Naive thymus-derived CD4-positive, alpha-beta T cell (primary cell): ENCODE data around the gene MVD. TPM values are rescaled to one million over a fixed set of nuclear protein-coding genes. Genes with fewer than 3 reads are reported as not detected.
A peak's percentile ranks its signal among the peaks of the same experiment; 100 is the strongest.

Source experiments
- ATAC-seq: fragments of 150-1000 bp; cut with Tn5 transposase; 2 replicates; pipeline ENCODE4 v1.10.0; 2021; ENCODE audit warnings: mild to moderate bottlenecking, moderate library complexity
- CTCF ChIA-PET: fragments of 350-600 bp; sonication (Branson Sonifier 250); formaldehyde crosslinking; loops from one replicate; lab custom pipeline; 2021; ENCODE audit warnings: antibody characterized with exemption; lab: Charles Lee
- POLR2A ChIA-PET: fragments of 350-600 bp; sonication (Branson Sonifier 250); formaldehyde crosslinking; loops from one replicate; lab custom pipeline; 2021; ENCODE audit warnings: antibody characterized with exemption, inconsistent platforms; lab: Charles Lee
- DNase-seq, 9 donors: peaks; one replicate each; pipeline versions ENCODE4 v3.0.0 to v3.0.0-alpha.2; 2020 to 2022; ENCODE audit warnings: mixed read lengths in 1 of 9
- H3K27ac ChIP-seq: one replicate; pipeline ENCODE4 v1.7.0; 2013; ENCODE audit warnings: mild to moderate bottlenecking, low read depth, low read length, moderate library complexity
- H3K27me3 ChIP-seq, 2 donors: one replicate each; pipeline ENCODE4 v1.7.0; 2013; ENCODE audit warnings: low read length in 2 of 2, mild to moderate bottlenecking in 2 of 2, moderate library complexity in 2 of 2; ENCODE audit not compliant: control insufficient read depth in 2 of 2, insufficient read depth in 2 of 2
- H3K36me3 ChIP-seq, 3 experiments: 1 replicate in 2 of 3; 2 replicates in 1 of 3; pipeline ENCODE4 v1.7.0; 2013; ENCODE audit warnings: low read length in 3 of 3, mild to moderate bottlenecking in 3 of 3, moderate library complexity in 1 of 3; ENCODE audit not compliant: insufficient read depth in 3 of 3, control insufficient read depth in 2 of 3
- H3K4me1 ChIP-seq, 2 donors: one replicate each; pipeline ENCODE4 v1.7.0; 2013; ENCODE audit warnings: low read length in 2 of 2, mild to moderate bottlenecking in 2 of 2, moderate library complexity in 1 of 2; ENCODE audit not compliant: control insufficient read depth in 2 of 2, insufficient read depth in 2 of 2
- H3K4me3 ChIP-seq: 2 replicates; pipeline ENCODE4 v1.7.0; 2013; ENCODE audit warnings: mild to moderate bottlenecking, low read length
- H3K9me3 ChIP-seq, 3 experiments: 1 replicate in 2 of 3; 2 replicates in 1 of 3; pipeline ENCODE4 v1.7.0; 2013; ENCODE audit warnings: low read length in 3 of 3; ENCODE audit not compliant: control insufficient read depth in 2 of 3
- H3K27ac Mint-ChIP-seq, 9 donors: one replicate each; pipeline ENCODE4 v1.8.0; 2020 to 2022; ENCODE audit warnings: mixed read lengths in 9 of 9, mild to moderate bottlenecking in 8 of 9, moderate library complexity in 5 of 9, inconsistent platforms in 2 of 9
- H3K27me3 Mint-ChIP-seq, 5 donors: one replicate each; pipeline ENCODE4 v1.8.0; 2021 to 2022; ENCODE audit warnings: mixed read lengths in 5 of 5, mild to moderate bottlenecking in 1 of 5
- H3K36me3 Mint-ChIP-seq, 5 donors: one replicate each; pipeline ENCODE4 v1.8.0; 2020 to 2022; ENCODE audit warnings: mixed read lengths in 5 of 5, mild to moderate bottlenecking in 3 of 5, inconsistent platforms in 1 of 5
- H3K4me1 Mint-ChIP-seq, 7 donors: one replicate each; pipeline ENCODE4 v1.8.0; 2020 to 2022; ENCODE audit warnings: mixed read lengths in 7 of 7, mild to moderate bottlenecking in 3 of 7, inconsistent platforms in 1 of 7
- H3K4me3 Mint-ChIP-seq, 10 donors: one replicate each; pipeline ENCODE4 v1.8.0; 2020 to 2022; ENCODE audit warnings: mild to moderate bottlenecking in 10 of 10, mixed read lengths in 10 of 10, moderate library complexity in 6 of 10, inconsistent platforms in 2 of 10
- H3K9me3 Mint-ChIP-seq, 11 donors: one replicate each; pipeline ENCODE4 v1.8.0; 2020 to 2022; ENCODE audit warnings: mixed read lengths in 11 of 11, mild to moderate bottlenecking in 4 of 11, inconsistent platforms in 1 of 11, moderate library complexity in 1 of 11
- intact Hi-C, 2 donors: fragments of 100-400 bp; cut with micrococcal nuclease; formaldehyde crosslinking; loops; one replicate each; pipeline ENCODE4 v1.15.1; 2023
- polyA plus RNA-seq, 2 donors: library from polyadenylated mRNA; unstranded; fragments of 300-500 nt; fragmentation: Illumina TruSeq; gene quantifications; one replicate each; pipeline ENCODE4 v1.2.3, GENCODE V29; 2021
- total RNA-seq, 6 experiments: library from RNA in 5 of 6; stranded (reverse) in 5 of 6; gene quantifications; 1 replicate in 5 of 6; 2 replicates in 1 of 6; pipeline ENCODE4 v1.2.3 and lab custom pipeline; 2021 to 2026

Gene MVD
- total and polyA plus RNA-seq, 7 experiments from 2014 or later: 12.9 to 66.9 (median 41.1) TPM

DNA sequence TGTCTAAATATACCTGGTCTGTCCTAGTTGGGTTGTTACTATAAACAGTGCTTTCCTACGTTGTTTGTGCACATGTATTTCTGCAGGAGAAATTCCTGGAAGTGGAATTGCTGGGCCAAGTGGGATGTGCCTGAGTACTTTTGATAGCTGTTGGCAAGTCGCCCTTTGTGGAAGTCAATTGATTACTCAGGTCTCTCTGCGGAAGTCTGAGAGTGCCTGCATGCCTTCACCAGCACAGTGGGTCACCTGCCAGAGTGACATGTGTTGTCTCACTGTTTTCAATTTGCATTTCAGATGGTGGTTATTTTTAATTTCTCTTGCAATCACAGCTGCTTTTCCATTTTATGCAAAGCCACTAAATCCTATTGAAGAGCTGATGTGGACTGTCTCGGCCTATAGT, 2.3 kb upstream of the MVD start:
- Mint-ChIP-seq H3K4me3 (peak overlapping the region; percentile 1 to 95 (median 58)), H3K36me3 (peaks cover 0 to 9% (median 0%) of the 10 kb centered on the region in 5 donors), H3K4me1 (peaks cover 12 to 28% (median 17%) of the 10 kb centered on the region in 7 donors), H3K27me3 (no peaks in the 10 kb centered on the region), H3K27ac (peak overlapping the region in 7 of 9 donors; percentile 0 to 39 (median 21)), H3K9me3 (no peaks in the 10 kb centered on the region)
- intact Hi-C loops: no loop called here
- POLR2A ChIA-PET: interaction anchor here (0.6 to 4.0 kb wide), 3 partner anchors 11 to 42 kb away, joined by 3 to 33 read pairs (median 3); no protein-coding TSS in a partner anchor
- peaks cover 8% of the 10 kb centered on the region in 2 donors for H3K4me1 ChIP-seq
- H3K27ac ChIP-seq: no peak overlapping the region
- peaks cover 0 to 6% (median 0%) of the 10 kb centered on the region in 3 experiments for H3K36me3 ChIP-seq
- no peaks in the 10 kb centered on the region for H3K27me3 ChIP-seq
- CTCF ChIA-PET: interaction anchor here (0.7 to 1.3 kb wide), 2 partner anchors 16 to 18 kb away, joined by 3 to 4 read pairs; no protein-coding TSS in a partner anchor
- DNase-seq (no peak), ATAC-seq (no peak)
- no peak overlapping the region for H3K4me3 ChIP-seq
- H3K9me3 ChIP-seq: no peaks in the 10 kb centered on the region

DNA sequence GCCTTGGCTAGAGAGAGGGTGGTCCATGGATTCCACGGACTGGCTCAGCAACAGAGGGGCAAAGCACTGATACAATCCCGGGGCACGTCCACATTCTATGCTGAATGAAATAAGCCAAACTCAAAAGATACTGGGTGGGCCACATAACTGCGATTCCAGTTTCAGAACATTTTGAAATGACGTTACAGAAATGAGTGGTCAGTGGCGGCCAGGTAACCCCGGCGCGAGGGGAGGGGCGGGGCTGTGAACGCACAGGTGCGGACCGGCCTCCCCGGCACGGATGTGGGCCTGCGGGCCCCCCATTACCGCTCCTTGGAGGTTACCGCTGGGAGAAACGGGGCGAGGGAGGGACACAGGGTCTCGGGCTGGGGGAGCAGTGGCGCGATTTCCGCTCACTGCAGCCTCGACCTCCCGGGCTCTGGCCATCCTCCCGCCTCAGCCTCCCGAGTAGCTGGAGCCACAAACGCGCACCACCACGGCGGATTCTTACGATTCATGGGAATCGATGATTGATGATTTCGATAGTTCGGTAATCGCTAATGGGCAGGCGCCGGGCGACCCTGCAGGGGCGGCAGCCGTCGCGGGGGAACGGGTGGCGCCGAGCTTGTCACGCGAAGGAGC, 559 bp downstream of the MVD start:
- Mint-ChIP-seq H3K9me3 (no peaks in the 10 kb centered on the region), H3K27ac (peak overlapping the region; percentile 3 to 93 (median 89)), H3K4me1 (peaks cover 12 to 26% (median 18%) of the 10 kb centered on the region in 7 donors), H3K4me3 (peak overlapping the region; percentile 82 to 95 (median 92)), H3K36me3 (peaks cover 0 to 3% (median 0%) of the 10 kb centered on the region in 5 donors), H3K27me3 (no peaks in the 10 kb centered on the region)
- intact Hi-C loops: loop anchor here in 1 of 2 donors (2.0 kb wide), 2 partner anchors 194 to 584 kb away; partner anchors contain the start of genes GALNS and TRAPPC2L
- Histone ChIP-seq H3K27ac (peak overlapping the region; percentile 95), H3K4me3 (peak overlapping the region; percentile 89), H3K4me1 (peaks cover 8% of the 10 kb centered on the region in 2 donors), H3K9me3 (no peaks in the 10 kb centered on the region), H3K27me3 (no peaks in the 10 kb centered on the region), H3K36me3 (peaks cover 0 to 17% (median 0%) of the 10 kb centered on the region in 3 experiments)
- ChIA-PET CTCF (interaction anchor here (0.7 kb wide), 1 partner anchor 585 kb away, joined by 3 read pairs; no protein-coding TSS in a partner anchor), POLR2A (interaction anchor here (0.7 to 4.0 kb wide), 12 partner anchors 11 to 74 kb away, joined by 3 to 33 read pairs (median 4); no protein-coding TSS in a partner anchor)
- peak in 1 of 9 donors; percentile 45 for DNase-seq
- no peak for ATAC-seq

DNA sequence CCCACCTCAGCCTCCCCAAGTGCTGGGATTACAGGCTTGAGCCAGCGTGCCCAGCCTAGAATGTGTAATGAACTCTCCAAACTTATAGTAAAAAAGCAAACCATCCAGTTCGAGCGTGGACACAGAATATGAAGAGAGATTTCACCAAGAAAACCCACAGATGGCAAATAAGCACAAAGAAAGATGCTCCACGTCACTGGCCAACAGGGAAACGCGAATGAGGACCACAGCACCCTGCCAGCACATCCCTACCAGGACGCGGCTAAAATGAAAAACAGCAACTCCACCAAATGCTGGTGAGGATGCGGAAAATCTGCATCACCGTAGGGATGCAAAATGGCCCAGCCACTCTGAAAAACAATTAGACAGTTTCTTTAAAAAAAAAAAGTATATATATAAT, 1.4 kb downstream of the MVD start:
- Mint-ChIP-seq H3K4me3 (peak overlapping the region in 9 of 10 donors; percentile 28 to 95 (median 54)), H3K27ac (peak overlapping the region in 5 of 9 donors; percentile 3 to 66 (median 53)), H3K27me3 (no peaks in the 10 kb centered on the region), H3K9me3 (no peaks in the 10 kb centered on the region), H3K36me3 (peaks cover 0 to 2% (median 0%) of the 10 kb centered on the region in 5 donors), H3K4me1 (peaks cover 12 to 26% (median 18%) of the 10 kb centered on the region in 7 donors)
- H3K36me3 ChIP-seq: peaks cover 0 to 25% (median 0%) of the 10 kb centered on the region in 3 experiments
- intact Hi-C loops: no loop called here
- ATAC-seq (no peak), DNase-seq (no peak)
- peaks cover 8% of the 10 kb centered on the region in 2 donors for H3K4me1 ChIP-seq
- no peak overlapping the region for H3K4me3 ChIP-seq
- no peak overlapping the region for H3K27ac ChIP-seq
- ChIA-PET CTCF (no interaction called here), POLR2A (interaction anchor here (0.6 to 2.6 kb wide), 2 partner anchors 12 to 226 kb away, joined by 4 to 5 read pairs; no protein-coding TSS in a partner anchor)
- H3K27me3 ChIP-seq: no peaks in the 10 kb centered on the region
- no peaks in the 10 kb centered on the region for H3K9me3 ChIP-seq

DNA sequence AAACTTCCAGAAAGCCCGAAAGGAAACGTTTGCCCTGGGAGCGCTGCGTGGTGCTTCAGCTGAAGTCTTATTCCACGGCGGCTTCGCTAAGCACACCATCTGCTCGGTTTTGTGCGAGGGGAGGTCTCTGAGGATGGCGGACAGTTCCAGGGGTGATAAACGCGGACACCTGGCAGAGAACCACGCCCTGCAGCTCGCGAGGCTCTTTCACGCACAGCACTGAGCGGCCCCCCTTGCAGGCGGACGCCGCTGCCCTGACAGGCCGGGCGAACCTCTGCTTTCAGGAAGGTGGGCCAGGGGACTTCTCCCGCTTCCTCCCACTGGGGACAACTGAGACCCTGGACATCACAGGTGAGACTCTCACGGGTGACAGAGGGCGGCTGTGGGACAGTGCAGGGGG, 3.7 kb downstream of the MVD start:
- no peaks in the 10 kb centered on the region for H3K9me3 Mint-ChIP-seq
- CTCF ChIA-PET: no interaction called here
- intact Hi-C loops: no loop called here
- peaks cover 0 to 6% (median 2%) of the 10 kb centered on the region in 5 donors for H3K36me3 Mint-ChIP-seq
- DNase-seq (no peak), ATAC-seq (no peak)
- H3K4me1 ChIP-seq: peaks cover 7 to 8% of the 10 kb centered on the region in 2 donors
- POLR2A ChIA-PET: no interaction called here
- H3K36me3 ChIP-seq: peaks cover 0 to 43% (median 0%) of the 10 kb centered on the region in 3 experiments
- H3K27me3 Mint-ChIP-seq: no peaks in the 10 kb centered on the region
- no peak overlapping the region for H3K4me3 Mint-ChIP-seq
- no peak overlapping the region for H3K27ac ChIP-seq
- peak overlapping the region in 1 of 9 donors; percentile 86 for H3K27ac Mint-ChIP-seq
- H3K27me3 ChIP-seq: no peaks in the 10 kb centered on the region
- H3K4me1 Mint-ChIP-seq: peaks cover 12 to 20% (median 13%) of the 10 kb centered on the region in 7 donors
- H3K9me3 ChIP-seq: no peaks in the 10 kb centered on the region
- H3K4me3 ChIP-seq: no peak overlapping the region

DNA sequence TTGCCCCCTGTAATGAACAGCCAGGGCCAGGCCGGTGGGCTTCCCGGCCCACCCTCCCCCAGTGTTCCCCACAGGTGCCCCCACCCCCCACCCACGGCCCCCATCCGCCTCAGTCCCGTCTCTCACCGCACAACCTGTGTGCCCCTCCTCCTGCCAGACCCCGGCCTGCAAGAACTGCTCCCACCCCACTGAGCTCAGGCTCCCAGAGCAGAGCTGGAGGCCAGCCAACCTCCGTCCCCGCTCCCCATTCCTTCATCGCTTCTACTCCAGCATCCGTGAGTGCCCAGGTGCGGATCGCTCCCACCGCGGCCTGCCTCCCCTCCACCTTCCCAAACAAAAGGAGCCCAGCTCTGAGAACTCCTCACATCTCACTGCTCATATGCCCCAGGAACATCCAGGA, 4.2 kb downstream of the MVD start:
- H3K36me3 ChIP-seq: peaks cover 0 to 43% (median 0%) of the 10 kb centered on the region in 3 experiments
- no peak overlapping the region for H3K4me3 Mint-ChIP-seq
- H3K27me3 Mint-ChIP-seq: no peaks in the 10 kb centered on the region
- DNase-seq (no peak), ATAC-seq (no peak)
- peaks cover 10 to 19% (median 15%) of the 10 kb centered on the region in 7 donors for H3K4me1 Mint-ChIP-seq
- H3K4me3 ChIP-seq: no peak overlapping the region
- intact Hi-C loops: no loop called here
- POLR2A ChIA-PET: no interaction called here
- H3K9me3 Mint-ChIP-seq: no peaks in the 10 kb centered on the region
- CTCF ChIA-PET: no interaction called here
- no peak overlapping the region for H3K27ac ChIP-seq
- H3K36me3 Mint-ChIP-seq: peaks cover 0 to 6% (median 2%) of the 10 kb centered on the region in 5 donors
- H3K27ac Mint-ChIP-seq: peak overlapping the region in 1 of 9 donors; percentile 86
- H3K9me3 ChIP-seq: no peaks in the 10 kb centered on the region
- H3K4me1 ChIP-seq: peaks cover 3 to 8% of the 10 kb centered on the region in 2 donors
- no peaks in the 10 kb centered on the region for H3K27me3 ChIP-seq

DNA sequence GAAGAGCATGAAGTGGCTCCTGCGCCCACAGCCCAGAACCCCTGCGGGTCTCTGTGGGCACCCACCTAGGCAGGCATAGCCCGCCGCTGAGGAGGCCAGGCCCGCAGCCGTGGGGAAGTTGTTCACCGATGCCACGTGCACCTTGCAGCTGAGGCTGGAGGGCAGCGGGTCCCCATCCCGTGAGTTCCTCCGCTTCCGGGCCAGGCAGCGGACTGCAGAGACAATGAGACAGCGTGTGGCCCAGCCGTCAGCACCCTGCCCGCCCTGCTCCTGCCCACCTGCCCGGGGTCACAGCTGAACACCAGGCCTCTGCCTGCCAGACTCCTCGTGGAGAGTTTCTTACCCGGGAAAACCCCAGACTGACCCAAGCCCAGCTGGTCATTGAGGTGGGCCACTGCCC, 5.5 kb downstream of the MVD start:
- ChIA-PET CTCF (no interaction called here), POLR2A (no interaction called here)
- Histone ChIP-seq H3K4me1 (peaks cover 3 to 6% of the 10 kb centered on the region in 2 donors), H3K27me3 (no peaks in the 10 kb centered on the region), H3K9me3 (no peaks in the 10 kb centered on the region), H3K4me3 (no peak overlapping the region), H3K27ac (no peak overlapping the region), H3K36me3 (peaks cover 0 to 38% (median 0%) of the 10 kb centered on the region in 3 experiments)
- Mint-ChIP-seq H3K4me3 (no peak overlapping the region), H3K27me3 (no peaks in the 10 kb centered on the region), H3K4me1 (peaks cover 10 to 20% (median 12%) of the 10 kb centered on the region in 7 donors), H3K9me3 (no peaks in the 10 kb centered on the region), H3K36me3 (peaks cover 0 to 11% (median 2%) of the 10 kb centered on the region in 5 donors), H3K27ac (no peak overlapping the region)
- intact Hi-C loops: no loop called here
- DNase-seq: no peak
- no peak for ATAC-seq
